Glomerular endothelial cell (primary cell): ENCODE data around the gene CNRIP1. TPM values are rescaled to one million over a fixed set of nuclear protein-coding genes. Genes with fewer than 3 reads are reported as not detected.
A peak's percentile ranks its signal among the peaks of the same experiment; 100 is the strongest.
"Not testable (repeated sequence)": the region's sequence is repeated elsewhere in the genome, so short reads cannot be mapped to it uniquely, and the experiment has no call there.

Source experiments
- DNase-seq: peaks from one replicate; pipeline ENCODE4 v3.0.0-alpha.2; 2011; ENCODE audit warnings: low read depth, low spot score; ENCODE audit errors: extremely low read depth
- total RNA-seq: library from RNA; depleted of rRNA; stranded (reverse); fragments of >200 nt; gene quantifications from 2 replicates; pipeline ENCODE4 v1.2.3, GENCODE V29; 2015

The CNRIP1 gene, protein sequence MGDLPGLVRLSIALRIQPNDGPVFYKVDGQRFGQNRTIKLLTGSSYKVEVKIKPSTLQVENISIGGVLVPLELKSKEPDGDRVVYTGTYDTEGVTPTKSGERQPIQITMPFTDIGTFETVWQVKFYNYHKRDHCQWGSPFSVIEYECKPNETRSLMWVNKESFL
- total RNA-seq: 44.5 and 50.6 TPM in 2 replicates

DNA sequence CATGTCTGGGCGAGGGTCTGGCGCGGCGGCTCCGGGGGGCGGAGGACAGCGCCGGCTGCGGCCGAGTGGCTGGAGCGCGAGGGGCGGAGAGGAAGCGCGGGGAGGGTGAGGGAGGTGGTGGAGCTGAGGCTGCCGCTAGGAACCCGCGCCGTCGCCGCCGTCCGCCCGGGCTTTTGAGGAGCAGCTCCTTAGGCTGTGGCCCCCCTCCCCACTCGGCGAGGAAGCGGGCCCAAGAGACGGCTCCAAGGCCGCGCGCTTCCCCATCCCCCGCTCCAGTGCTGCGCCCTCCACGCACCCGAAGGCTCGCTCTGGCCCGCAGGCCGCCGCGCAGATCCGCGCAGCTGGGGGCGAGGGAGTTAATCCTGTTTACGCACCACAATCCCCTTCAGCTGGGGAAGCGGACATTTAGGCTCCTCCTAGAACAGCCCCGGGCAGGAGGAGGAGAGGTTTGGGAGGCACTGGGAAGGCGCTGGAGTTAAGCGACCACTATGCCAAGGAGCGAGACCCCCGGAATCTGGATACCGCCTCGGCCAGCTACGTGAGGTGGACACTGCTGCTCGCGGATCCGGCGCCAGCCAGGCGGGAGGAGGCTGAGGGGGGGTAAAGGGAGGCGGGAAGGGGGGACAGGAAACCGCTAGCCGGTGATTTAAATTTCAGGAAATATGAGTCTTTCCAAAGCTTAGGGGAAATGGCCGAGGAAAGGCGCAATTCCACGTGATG is at the start of gene CNRIP1:
CNRIP1 (minus strand) TSS at position 552 of the 720 bp plus-strand sequence; CDS start at position 3, 549 bp downstream.
- DNase-seq: peak; percentile 79

- no peak for DNase-seq
Measured at GRCh38 chr2:68369337-68369734, 49.6 kb upstream of the CNRIP1 start.

DNA sequence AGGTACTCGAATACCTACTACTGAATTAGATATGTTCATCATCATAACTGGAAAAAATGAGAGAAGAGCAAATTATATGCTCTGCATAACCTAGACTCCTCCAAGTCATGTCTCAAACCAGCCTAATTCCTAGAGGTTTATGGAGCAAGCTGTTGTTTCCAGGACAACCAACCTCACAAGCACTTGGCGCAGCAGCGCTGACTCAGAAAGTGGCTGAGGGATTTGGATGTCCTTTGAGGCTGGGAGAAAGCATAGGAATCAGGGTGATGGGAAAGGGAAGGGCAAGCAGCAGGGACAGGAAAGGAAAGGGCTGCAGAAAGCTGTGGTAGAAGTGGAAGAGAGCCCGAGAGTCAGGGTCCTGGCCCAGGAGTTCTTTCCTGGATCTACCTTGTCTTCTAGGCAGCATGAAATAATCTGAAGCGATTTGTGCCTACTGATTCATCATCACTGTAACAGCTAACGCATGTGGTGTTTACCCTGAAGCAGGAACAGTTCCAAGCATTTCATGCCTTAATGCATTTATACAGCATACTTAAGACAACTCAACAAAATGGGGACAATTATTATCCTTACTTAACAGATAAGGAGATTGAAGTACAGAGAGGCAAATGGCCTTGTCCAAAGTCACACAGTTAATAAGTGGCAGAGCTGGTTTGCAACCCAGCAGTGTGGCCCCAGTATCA is 49.0 kb upstream of the CNRIP1 start:
- DNase-seq: no peak

DNA sequence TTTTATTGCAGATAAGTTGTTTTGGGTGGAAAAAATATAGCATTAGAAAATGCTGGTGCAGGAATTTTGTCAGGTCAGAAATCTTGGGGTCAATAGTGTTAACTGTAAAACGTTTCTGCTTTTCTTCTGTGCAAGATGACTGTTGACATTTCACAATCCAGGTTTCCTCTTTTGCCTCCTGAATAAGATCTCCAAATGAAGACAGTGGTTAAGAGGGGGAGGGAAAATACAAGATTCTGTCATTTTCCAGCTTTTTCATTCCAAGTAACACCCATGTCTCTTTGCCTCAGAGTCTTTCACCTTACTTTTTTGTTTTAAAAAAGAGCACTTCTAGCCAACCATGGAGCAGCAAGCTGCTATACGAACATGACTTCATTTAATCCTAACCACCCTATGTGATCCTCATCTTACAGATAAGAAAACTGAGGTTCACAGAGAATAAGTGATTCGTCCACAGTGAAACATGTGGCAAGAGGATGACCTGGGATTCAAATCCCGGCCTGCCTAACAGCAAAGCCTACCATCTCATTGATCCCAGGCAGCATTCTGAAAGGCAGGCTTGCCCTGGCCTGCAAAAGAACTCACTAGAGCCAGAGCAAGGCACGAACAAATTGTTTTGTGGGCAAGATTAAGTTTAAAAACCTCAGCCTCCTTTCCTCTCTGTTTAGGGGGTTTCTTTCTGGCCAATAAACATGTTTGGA is 48.4 kb upstream of the CNRIP1 start:
- no peak for DNase-seq

DNA sequence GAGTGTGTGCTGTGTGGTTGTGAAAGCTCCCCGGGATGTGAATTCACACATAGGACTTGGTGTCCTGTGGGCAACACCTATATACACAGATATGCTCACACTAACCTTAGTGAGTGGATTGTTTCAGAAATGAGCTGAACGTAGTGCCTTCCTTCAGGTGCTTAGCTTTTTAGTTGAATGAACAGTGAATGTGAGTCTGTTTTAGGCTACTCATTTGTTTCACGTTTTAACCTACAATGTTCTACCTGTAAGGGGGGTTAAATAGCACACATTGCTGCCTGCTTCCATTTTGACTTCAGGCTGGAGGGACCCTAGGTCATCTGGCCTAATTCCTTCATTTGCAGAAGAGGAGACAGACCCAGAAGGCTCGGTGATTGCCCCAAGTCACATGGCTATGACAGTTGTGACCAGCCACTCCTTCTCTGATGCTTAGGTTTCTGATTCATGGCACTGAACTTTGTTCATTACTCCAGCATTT is 46.4 kb upstream of the CNRIP1 start:
- no peak for DNase-seq

DNA sequence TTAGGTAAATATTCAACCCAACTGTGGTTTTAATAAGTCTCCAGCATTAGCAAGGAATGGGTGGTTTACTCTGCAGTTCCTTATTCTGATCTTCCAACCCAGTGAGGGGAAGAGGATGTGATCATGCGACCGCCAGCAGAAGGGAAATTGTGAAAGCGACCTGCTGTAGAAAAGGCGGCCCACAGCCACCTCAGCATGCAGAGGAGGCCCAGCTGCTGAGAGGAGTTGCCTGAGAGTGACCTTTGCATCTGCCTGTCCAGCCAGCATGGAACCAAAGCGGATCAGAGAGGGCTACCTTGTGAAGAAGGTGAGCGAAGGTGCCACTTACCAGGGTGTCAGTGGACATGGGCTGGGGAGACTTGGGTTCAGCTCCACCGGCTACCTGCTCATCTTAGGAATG is 45.3 kb upstream of the CNRIP1 start, which contains the start of gene PLEK:
PLEK (plus strand) TSS at position 196 of the 400 bp plus-strand sequence; CDS start at position 266, 70 bp downstream.
- no peak for DNase-seq

GRCh38 chr2:68363721-68364120 is 44.0 kb upstream of the CNRIP1 start:
- no peak for DNase-seq

DNA sequence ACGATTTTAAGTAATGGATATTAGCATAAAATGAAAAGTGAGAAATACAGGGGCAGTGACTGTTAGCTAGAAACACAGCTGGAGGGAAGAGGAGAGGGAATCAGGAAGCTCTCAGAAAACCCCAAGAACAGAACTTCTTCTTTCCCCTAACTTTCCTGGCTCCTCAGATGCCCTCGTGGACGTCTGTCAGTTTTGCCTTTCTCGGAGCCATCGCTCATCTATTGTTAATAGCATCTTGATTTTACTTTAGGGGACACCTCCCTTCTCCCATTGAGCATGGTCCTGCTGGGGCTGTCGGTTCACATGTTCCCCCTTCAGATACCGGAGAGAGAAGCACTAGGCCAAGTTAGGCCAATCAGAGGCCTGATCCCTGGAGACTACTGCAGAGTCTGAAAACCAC is 43.0 kb upstream of the CNRIP1 start:
- no peak for DNase-seq

GRCh38 chr2:68362069-68362468 is 42.3 kb upstream of the CNRIP1 start:
- DNase-seq: peak; percentile 14

GRCh38 chr2:68359889-68360288 is 40.1 kb upstream of the CNRIP1 start:
- no peak for DNase-seq

DNA sequence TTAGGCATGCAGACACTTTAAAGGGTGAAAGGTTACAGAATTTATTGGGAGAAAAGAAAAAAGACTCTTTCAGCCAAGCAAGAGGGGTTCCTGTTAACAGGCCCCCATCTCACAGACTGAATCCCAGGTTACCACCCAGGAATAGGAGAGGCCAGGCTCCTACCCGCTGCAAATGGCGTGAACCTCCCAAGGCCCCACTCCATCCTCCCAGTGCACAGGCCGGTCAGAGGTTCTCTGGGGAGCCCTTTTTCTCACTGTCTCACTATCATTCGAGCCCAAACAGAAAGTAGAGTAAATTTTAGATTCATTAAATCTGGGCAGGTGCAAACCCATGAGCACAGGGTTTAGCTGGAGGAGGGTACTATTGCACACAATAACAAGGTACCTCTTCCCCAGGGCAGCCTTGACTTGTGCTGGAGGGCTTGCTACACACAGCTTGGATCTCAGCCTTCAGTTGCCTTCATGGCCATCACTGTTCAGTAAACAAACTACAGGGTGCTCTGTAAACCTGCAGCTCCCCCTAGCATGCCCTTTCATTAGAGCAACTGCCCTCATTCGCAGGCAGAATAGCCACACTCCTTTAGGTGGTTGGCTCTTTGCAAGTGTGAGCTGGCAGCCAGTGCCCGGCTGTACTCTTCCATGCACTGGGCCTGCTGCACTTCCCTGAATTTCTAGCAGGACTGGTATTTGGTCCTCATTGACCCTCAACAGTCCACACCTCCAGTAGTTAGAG is 38.0 kb upstream of the CNRIP1 start:
- no peak for DNase-seq

DNA sequence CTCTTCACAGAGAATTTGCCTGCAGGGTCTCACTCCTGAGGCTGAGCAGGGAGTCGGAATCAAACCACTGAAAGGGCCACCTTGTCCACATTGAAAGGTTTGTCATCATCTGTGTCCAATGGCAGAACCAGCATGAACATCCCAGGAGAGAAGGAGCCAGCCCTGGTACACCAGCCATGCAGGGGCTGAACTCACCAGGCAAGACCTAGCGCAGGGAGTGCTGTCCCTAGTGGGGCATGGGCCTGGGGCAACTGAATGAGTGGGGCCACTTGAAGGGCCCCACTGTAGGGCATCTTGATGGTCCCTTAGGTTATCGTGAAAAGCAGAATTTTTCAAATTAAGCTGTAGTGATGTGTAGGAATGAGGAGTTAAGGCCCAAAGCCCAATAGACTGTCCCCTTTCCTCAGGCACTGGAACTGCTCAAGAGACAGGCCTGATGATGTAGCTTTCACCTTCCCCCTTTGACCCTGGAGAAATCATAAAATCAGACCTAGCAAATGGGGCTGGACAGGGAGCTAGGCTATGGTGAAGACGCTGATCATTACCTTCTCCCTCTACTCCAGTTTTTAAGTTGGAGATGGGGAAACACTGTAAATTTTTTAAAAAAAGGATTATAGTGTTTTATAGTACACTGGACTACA is 37.0 kb upstream of the CNRIP1 start:
- no peak for DNase-seq

- DNase-seq: no peak
Measured at GRCh38 chr2:68352651-68353391, 33.1 kb upstream of the CNRIP1 start.

GRCh38 chr2:68351997-68352396 is 32.2 kb upstream of the CNRIP1 start:
- DNase-seq: no peak

DNA sequence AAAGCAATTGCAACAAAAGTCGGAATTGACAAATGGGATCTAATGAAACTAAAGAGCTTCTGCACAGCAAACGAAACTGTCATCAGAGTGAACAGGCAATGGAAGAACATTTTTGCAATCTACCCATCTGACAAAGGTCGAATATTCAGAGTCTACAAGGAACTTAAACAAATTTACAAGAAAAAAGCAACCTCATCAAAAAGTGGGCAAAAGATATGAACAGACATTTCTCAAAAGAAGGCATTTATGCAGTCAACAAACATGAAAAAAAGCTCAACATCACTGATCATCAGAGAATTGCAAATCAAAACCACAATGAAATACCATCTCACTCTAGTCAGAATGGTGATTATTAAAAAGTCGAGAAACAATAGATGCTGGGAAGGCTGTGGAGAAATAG is 29.3 kb upstream of the CNRIP1 start:
- not testable (repeated sequence) for DNase-seq

- DNase-seq: no peak
Measured at GRCh38 chr2:68345129-68345875, 25.6 kb upstream of the CNRIP1 start.

DNA sequence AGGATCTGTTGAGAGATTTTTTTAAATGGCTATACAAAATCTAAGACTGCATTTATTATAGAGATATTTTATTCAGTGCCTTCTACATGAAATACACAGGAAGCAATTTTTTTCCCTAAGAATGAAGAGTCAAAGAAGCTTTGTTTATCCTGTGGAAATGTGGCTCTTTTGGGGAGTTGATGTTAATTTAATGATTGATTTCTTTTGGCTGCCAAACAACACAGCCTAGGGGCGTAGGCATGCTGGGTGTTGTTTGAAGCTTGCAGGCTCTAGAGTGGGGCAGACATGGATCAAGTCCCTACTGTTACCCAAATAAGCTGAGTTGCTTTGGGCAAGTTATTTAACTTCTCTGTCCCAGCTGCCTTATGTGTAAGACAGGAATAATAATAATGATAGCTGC is 24.3 kb upstream of the CNRIP1 start:
- DNase-seq: no peak

- DNase-seq: no peak
Measured at GRCh38 chr2:68342470-68342869, 22.7 kb upstream of the CNRIP1 start.

- no peak for DNase-seq
Measured at GRCh38 chr2:68341583-68341982, 21.8 kb upstream of the CNRIP1 start.
